Measurements from ENCODE around the gene TSHZ3. TPM values are rescaled to one million over a fixed set of nuclear protein-coding genes. Genes with fewer than 3 reads are reported as not detected.

The TSHZ3 gene
- total RNA-seq, 4 donors from 2014 or later, result 2.1 to 3.2 (median 2.7) TPM

DNA sequence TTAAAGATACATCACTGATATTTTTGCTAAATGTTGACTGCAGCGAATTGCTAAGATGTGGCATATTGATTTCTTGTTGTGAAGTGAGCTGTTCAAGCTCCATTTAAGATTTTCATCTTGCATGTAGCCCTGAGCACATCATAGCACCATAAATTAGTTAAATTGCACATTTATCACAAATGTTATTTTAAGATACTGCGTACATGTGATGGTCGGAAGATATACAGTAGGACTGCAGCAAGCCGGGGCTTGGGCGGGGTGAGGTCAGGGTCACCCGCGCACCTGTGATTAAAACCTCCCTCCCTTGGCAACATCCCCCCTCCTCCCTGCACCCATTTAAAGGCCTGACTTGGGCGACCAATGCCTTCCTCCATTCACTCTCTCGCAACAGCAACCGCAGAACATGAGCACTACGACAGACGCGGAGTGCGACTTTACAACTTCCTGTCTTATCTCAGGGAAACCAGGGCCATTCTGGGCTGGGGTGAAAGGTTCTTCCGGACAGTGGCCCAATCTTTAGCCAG, 76.6 kb downstream of the TSHZ3 start:
- TF ChIP-seq EP300 (IDR thresholded peaks at IDR 0.05) (no peak), POLR2A (IDR thresholded peaks at IDR 0.05) (no peak), POLR2AphosphoS5 (IDR thresholded peaks at IDR 0.05) (no peak)
- TF ChIP-seq, protein P1, sequence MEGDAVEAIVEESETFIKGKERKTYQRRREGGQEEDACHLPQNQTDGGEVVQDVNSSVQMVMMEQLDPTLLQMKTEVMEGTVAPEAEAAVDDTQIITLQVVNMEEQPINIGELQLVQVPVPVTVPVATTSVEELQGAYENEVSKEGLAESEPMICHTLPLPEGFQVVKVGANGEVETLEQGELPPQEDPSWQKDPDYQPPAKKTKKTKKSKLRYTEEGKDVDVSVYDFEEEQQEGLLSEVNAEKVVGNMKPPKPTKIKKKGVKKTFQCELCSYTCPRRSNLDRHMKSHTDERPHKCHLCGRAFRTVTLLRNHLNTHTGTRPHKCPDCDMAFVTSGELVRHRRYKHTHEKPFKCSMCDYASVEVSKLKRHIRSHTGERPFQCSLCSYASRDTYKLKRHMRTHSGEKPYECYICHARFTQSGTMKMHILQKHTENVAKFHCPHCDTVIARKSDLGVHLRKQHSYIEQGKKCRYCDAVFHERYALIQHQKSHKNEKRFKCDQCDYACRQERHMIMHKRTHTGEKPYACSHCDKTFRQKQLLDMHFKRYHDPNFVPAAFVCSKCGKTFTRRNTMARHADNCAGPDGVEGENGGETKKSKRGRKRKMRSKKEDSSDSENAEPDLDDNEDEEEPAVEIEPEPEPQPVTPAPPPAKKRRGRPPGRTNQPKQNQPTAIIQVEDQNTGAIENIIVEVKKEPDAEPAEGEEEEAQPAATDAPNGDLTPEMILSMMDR (IDR thresholded peaks at IDR 0.05), result no peak
- Histone ChIP-seq H3K27ac (no peak overlapping the region), H3K4me1 (no peaks in the 10 kb centered on the region), H3K27me3 (no peaks in the 10 kb centered on the region), H3K9me3 (no peaks in the 10 kb centered on the region), H3K4me3 (no peak overlapping the region), H3K36me3 (peaks cover 10% of the 10 kb centered on the region)
- DNase-seq (ENCODE audit: low spot score in 2 of 2), result no peak
- WGBS, result 95% methylated on average over 15 of the region's 15 CpGs

DNA sequence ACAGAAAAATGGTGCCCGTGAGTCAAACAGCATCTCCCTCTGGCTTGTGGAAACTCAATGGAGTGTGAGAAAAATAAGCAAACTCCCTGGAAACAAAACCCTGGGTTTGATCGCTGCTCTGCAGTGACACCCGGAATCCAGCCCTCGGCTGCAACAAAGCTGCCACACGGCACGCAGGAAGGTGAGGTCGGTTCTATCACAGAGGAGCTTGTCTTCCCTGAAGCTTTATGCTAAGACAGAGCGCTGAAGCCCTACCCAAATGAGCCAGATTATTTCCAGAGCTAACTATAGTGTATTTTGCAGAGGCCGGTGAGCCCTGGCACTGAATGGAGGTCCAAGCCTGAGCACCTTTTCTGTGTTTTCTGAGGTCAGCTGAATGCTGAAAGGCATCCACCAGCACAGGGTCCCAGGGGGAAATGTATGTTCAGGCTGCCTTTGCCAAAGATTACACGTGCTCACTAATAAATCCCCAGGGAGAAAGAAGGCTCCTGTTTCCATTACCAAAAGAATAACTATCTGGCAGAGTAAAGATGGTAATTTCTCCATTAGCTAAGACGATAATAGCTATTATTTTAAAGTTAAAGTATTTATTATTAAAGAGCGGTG, 77.8 kb downstream of the TSHZ3 start:
- H3K4me1 ChIP-seq, result no peaks in the 10 kb centered on the region
- no peak for DNase-seq (ENCODE audit: low spot score in 2 of 2)
- H3K9me3 ChIP-seq, result no peaks in the 10 kb centered on the region
- no peak overlapping the region for H3K27ac ChIP-seq
- H3K4me3 ChIP-seq, result no peak overlapping the region
- H3K27me3 ChIP-seq, result no peaks in the 10 kb centered on the region
- no peaks in the 10 kb centered on the region for H3K36me3 ChIP-seq
- 85% methylated on average over 12 of the region's 12 CpGs for WGBS
- TF ChIP-seq, protein P1 (IDR thresholded peaks at IDR 0.05), result no peak
- no peak for TF ChIP-seq POLR2AphosphoS5 (IDR thresholded peaks at IDR 0.05)
- no peak for TF ChIP-seq EP300 (IDR thresholded peaks at IDR 0.05)
- no peak for TF ChIP-seq POLR2A (IDR thresholded peaks at IDR 0.05)

DNA sequence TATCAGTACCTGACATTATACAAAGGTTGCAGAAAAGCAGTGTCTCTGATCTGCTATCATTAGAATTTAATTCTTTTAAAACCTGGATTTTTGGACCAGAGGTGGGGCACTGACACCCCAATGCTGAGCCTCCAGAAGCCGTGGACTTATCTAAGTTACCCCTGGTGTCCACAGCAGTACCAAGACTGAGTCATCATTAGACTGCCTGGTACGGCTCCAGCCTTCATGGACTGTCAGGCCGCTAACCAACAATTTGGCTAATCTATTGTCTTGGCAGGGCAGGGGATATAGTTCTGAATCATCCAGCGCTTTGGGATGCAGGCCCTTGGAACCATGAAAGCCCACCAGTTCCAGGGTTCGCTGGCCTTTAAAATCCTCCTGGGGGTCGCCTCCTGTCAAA, 78.3 kb downstream of the TSHZ3 start:
- Histone ChIP-seq H3K27me3 (no peaks in the 10 kb centered on the region), H3K4me1 (no peaks in the 10 kb centered on the region), H3K9me3 (no peaks in the 10 kb centered on the region), H3K27ac (no peak overlapping the region), H3K4me3 (no peak overlapping the region), H3K36me3 (no peaks in the 10 kb centered on the region)
- 80% methylated on average over 6 of the region's 6 CpGs for WGBS
- TF ChIP-seq EP300 (IDR thresholded peaks at IDR 0.05) (no peak), POLR2AphosphoS5 (IDR thresholded peaks at IDR 0.05) (no peak), POLR2A (IDR thresholded peaks at IDR 0.05) (no peak)
- TF ChIP-seq, protein P1 (IDR thresholded peaks at IDR 0.05), result no peak
- DNase-seq (ENCODE audit: low spot score in 2 of 2), result no peak

DNA sequence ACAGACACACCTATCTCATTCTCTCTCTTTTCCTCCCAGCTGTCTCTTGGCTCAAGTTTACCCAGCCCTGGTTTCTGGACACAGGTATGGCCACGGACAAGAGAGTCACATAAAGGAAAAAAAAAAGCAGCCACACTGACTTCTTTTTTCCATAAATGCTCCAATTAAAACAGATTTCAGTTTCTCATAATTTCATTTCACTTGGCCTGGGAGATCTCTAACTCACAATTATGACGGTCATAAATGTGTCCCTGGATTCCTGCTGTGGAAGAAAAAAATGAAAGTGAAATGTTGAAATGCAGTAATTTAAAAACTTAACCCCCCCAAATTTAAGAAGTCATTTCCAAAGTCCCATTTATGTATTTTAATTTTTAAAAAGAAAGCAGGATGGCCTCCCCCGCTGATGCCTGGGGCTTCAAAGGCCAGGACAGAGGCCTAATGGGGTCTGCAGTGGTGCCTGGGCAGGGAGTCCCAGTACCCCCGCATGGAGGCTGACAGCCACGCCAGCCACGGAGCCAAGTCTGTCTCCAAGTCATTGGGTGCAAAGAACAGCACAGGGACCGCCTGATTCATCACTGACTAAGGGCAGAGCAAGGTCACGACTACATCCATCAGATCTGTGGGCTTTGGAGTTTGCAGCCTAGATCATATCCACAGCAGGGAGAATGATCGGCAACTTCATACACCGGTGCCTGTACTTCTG, 79.7 kb downstream of the TSHZ3 start:
- TF ChIP-seq POLR2AphosphoS5 (IDR thresholded peaks at IDR 0.05) (no peak), EP300 (IDR thresholded peaks at IDR 0.05) (no peak), POLR2A (IDR thresholded peaks at IDR 0.05) (no peak)
- TF ChIP-seq, protein P1 (IDR thresholded peaks at IDR 0.05), result no peak
- Histone ChIP-seq H3K36me3 (no peaks in the 10 kb centered on the region), H3K27me3 (no peaks in the 10 kb centered on the region), H3K27ac (no peak overlapping the region), H3K4me3 (no peak overlapping the region), H3K9me3 (no peaks in the 10 kb centered on the region), H3K4me1 (no peaks in the 10 kb centered on the region)
- DNase-seq (ENCODE audit: low spot score in 2 of 2), result no peak
- 89% methylated on average over 10 of the region's 10 CpGs for WGBS

DNA sequence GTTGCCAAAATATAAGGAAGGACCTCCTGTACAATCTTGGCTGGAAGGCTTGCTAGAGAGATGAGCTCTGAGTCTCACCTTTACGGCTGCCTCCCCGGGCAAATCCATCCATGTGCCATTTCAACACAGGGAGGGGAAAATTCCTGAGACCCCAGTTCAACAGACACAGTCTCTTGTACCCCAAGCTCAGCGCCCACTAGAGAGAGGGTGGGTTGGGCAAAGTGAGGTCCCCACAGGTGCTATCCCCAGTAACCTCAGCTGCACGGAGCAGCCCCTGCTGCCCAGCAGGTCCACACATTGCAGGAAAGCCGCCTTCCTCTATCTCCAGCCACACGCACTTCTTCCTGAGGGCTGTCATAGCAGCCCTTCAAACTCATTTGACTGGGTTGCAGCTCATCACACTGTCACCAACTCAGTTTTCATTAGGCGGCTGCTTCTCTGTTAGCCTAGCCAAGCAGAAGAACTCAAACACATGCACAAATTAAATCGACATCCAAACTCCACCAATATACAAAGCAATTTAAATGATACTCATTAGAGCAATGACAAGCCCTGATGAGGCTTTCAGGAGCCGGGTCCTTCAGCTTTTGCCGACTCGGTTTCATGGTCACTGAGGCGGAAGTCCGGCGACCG, 80.4 kb downstream of the TSHZ3 start:
- TF ChIP-seq, protein P1 (IDR thresholded peaks at IDR 0.05), result no peak
- no peak for TF ChIP-seq POLR2AphosphoS5 (IDR thresholded peaks at IDR 0.05)
- no peak for TF ChIP-seq POLR2A (IDR thresholded peaks at IDR 0.05)
- no peak for TF ChIP-seq EP300 (IDR thresholded peaks at IDR 0.05)

More for the DNA sequence above, 80.4 kb downstream of the TSHZ3 start:
- Histone ChIP-seq H3K4me3 (no peak overlapping the region), H3K36me3 (no peaks in the 10 kb centered on the region), H3K4me1 (no peaks in the 10 kb centered on the region), H3K27ac (no peak overlapping the region), H3K27me3 (no peaks in the 10 kb centered on the region), H3K9me3 (no peaks in the 10 kb centered on the region)
- DNase-seq (ENCODE audit: low spot score in 2 of 2), result no peak
- WGBS, result 96% methylated on average over 14 of the region's 15 CpGs

Measured in suprapubic skin (tissue), 4 donors.